SK-MEL-5 (cell line): ENCODE measurements around the gene LASP1NB. TPM values are rescaled to one million over a fixed set of nuclear protein-coding genes. Genes with fewer than 3 reads are reported as not detected.

ENCODE experiments used
- small RNA-seq, 2 experiments: library from RNA; depleted of rRNA; stranded (forward); fragments of <200 nt; gene quantifications; one replicate each; pipeline ENCODE3, GENCODE V24; 2014
- total RNA-seq: library from RNA; depleted of rRNA; stranded (reverse); fragments of >200 nt; shearing (Covaris generic); gene quantifications from 2 replicates; pipeline ENCODE4 v1.2.3, GENCODE V29; 2014; rRNA removed

Gene LASP1NB

Small RNA genes within 50 kb of the gene (small RNA-seq; reads per million reads assigned to genes)
- 0 reads per million in 2 experiments for gene MIR6779

Other genes starting within 250 kb of the LASP1NB start
- 18.7 and 19.1 TPM in 2 replicates for gene MLLT6, start 220.3 kb upstream of the LASP1NB start, total RNA-seq
- 6.0 and 7.1 TPM in 2 replicates for gene CISD3, start 195.3 kb upstream of the LASP1NB start, total RNA-seq
- gene PCGF2, start 177.3 kb upstream of the LASP1NB start, total RNA-seq = 3.5 and 4.3 TPM in 2 replicates
- 300 and 342 TPM in 2 replicates for gene PSMB3, start 172.9 kb upstream of the LASP1NB start, total RNA-seq
- gene PIP4K2B, start 126.1 kb upstream of the LASP1NB start, total RNA-seq = 21.6 and 23.1 TPM in 2 replicates
- 10.1 and 12.5 TPM in 2 replicates for gene CWC25, start 100.3 kb upstream of the LASP1NB start, total RNA-seq
- gene RPL23, start 71.9 kb upstream of the LASP1NB start, total RNA-seq = 2,873 and 3,047 TPM in 2 replicates
- gene LASP1, start 55.6 kb upstream of the LASP1NB start, total RNA-seq = 16.7 and 16.8 TPM in 2 replicates
- not detected in 2 replicates for gene FBXO47, start 41.8 kb downstream of the LASP1NB start, total RNA-seq
- gene PLXDC1, start 226.0 kb downstream of the LASP1NB start, total RNA-seq = 0.43 and 0.48 TPM in 2 replicates
- gene ARL5C, start 240.5 kb downstream of the LASP1NB start, total RNA-seq = not detected in 2 replicates